Measurements from ENCODE around the gene MYO5B.

The MYO5B gene

GRCh38 chr18:49845629-49846360, 349.2 kb downstream of the MYO5B start:
- no peak overlapping the region for H3K4me3 ChIP-seq (ENCODE audit: low read depth, low read length)
- no peak for TF ChIP-seq CTCF (IDR thresholded peaks at IDR 0.05; ENCODE audit: insufficient read depth, low read length, missing control alignments)
- ChIA-PET CTCF (interaction anchor here (1.3 to 3.1 kb wide), 3 partner anchors 12 to 335 kb away, joined by 4 to 18 read pairs (median 8); no protein-coding TSS in a partner anchor), POLR2A (no interaction called here)
- no peak for DNase-seq (ENCODE audit: low read depth, low spot score)

- CTCF ChIA-PET, result interaction anchor here (1.2 to 3.1 kb wide), 4 partner anchors 13 to 334 kb away, joined by 3 to 18 read pairs (median 6); no protein-coding TSS in a partner anchor
Observed at GRCh38 chr18:49844903-49845302, 350.0 kb downstream of the MYO5B start.

GRCh38 chr18:49843778-49844625, 350.9 kb downstream of the MYO5B start:
- H3K4me3 ChIP-seq (ENCODE audit: low read depth, low read length), result no peak overlapping the region
- ChIA-PET POLR2A (no interaction called here), CTCF (interaction anchor here (0.8 to 3.1 kb wide), 4 partner anchors 12 to 333 kb away, joined by 3 to 18 read pairs (median 6); no protein-coding TSS in a partner anchor)
- no peak for DNase-seq (ENCODE audit: low read depth, low spot score)
- TF ChIP-seq CTCF (IDR thresholded peaks at IDR 0.05; ENCODE audit: insufficient read depth, low read length, missing control alignments), result no peak

More at GRCh38 chr18:49844903-49845302, 350.0 kb downstream of the MYO5B start:
- POLR2A ChIA-PET, result no interaction called here
- DNase-seq (ENCODE audit: low read depth, low spot score), result no peak
- no peak for TF ChIP-seq CTCF (IDR thresholded peaks at IDR 0.05; ENCODE audit: insufficient read depth, low read length, missing control alignments)
- no peak overlapping the region for H3K4me3 ChIP-seq (ENCODE audit: low read depth, low read length)

GRCh38 chr18:49843131-49843530, 351.8 kb downstream of the MYO5B start:
- no peak for TF ChIP-seq CTCF (IDR thresholded peaks at IDR 0.05; ENCODE audit: insufficient read depth, low read length, missing control alignments)
- ChIA-PET CTCF (interaction anchor here (3.1 kb wide), 1 partner anchor 15 kb away, joined by 18 read pairs; no protein-coding TSS in a partner anchor), POLR2A (no interaction called here)

GRCh38 chr18:49842656-49843055, 352.3 kb downstream of the MYO5B start:
- CTCF ChIA-PET, result interaction anchor here (4.3 kb wide), 1 partner anchor 17 kb away, joined by 19 read pairs; no protein-coding TSS in a partner anchor
- POLR2A ChIA-PET, result no interaction called here
- no peak overlapping the region for H3K4me3 ChIP-seq (ENCODE audit: low read depth, low read length)
- no peak for TF ChIP-seq CTCF (IDR thresholded peaks at IDR 0.05; ENCODE audit: insufficient read depth, low read length, missing control alignments)
- DNase-seq (ENCODE audit: low read depth, low spot score), result no peak

More at GRCh38 chr18:49843131-49843530, 351.8 kb downstream of the MYO5B start:
- DNase-seq (ENCODE audit: low read depth, low spot score), result no peak
- H3K4me3 ChIP-seq (ENCODE audit: low read depth, low read length), result no peak overlapping the region
